ENCODE measurements around the gene USP9Y. TPM values are rescaled to one million over a fixed set of nuclear protein-coding genes. Genes with fewer than 3 reads are reported as not detected.
"Not testable (repeated sequence)": the region's sequence is repeated elsewhere in the genome, so short reads cannot be mapped to it uniquely, and the experiment has no call there.

USP9Y gene, protein sequence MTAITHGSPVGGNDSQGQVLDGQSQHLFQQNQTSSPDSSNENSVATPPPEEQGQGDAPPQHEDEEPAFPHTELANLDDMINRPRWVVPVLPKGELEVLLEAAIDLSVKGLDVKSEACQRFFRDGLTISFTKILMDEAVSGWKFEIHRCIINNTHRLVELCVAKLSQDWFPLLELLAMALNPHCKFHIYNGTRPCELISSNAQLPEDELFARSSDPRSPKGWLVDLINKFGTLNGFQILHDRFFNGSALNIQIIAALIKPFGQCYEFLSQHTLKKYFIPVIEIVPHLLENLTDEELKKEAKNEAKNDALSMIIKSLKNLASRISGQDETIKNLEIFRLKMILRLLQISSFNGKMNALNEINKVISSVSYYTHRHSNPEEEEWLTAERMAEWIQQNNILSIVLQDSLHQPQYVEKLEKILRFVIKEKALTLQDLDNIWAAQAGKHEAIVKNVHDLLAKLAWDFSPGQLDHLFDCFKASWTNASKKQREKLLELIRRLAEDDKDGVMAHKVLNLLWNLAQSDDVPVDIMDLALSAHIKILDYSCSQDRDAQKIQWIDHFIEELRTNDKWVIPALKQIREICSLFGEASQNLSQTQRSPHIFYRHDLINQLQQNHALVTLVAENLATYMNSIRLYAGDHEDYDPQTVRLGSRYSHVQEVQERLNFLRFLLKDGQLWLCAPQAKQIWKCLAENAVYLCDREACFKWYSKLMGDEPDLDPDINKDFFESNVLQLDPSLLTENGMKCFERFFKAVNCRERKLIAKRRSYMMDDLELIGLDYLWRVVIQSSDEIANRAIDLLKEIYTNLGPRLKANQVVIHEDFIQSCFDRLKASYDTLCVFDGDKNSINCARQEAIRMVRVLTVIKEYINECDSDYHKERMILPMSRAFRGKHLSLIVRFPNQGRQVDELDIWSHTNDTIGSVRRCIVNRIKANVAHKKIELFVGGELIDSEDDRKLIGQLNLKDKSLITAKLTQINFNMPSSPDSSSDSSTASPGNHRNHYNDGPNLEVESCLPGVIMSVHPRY (N-terminal part only)
- under 0.01 and 25.9 TPM in 2 replicates for total RNA-seq

DNA sequence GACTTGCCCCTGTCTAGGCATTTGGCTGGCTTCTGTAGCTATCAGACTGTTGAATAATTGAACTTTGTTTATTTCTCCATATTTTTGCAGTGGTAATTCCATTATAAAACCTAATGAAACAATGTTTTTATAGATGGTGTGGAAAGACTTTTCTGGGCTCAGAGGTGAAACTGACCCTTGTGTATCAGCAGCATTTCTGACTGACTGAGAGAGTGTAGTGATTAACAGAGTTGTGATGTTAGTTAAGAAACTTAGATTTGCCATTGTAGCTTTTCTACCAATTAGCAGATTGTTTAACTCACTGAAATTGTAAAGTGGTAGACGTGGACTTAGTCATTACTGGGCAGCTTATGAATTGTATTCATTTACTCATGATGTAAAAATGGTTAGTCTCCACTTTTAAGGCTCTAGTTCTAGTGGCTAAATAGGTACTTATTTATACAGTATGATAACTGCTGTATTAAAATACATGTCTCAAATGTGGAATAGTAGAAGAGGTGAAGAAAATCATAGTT lies at the start of gene USP9Y:
Gene USP9Y (plus strand): TSS at position 51 of the 515 bp plus-strand sequence. CDS start 8,217 bp downstream, outside the sequence.
- no peak for DNase-seq

DNA sequence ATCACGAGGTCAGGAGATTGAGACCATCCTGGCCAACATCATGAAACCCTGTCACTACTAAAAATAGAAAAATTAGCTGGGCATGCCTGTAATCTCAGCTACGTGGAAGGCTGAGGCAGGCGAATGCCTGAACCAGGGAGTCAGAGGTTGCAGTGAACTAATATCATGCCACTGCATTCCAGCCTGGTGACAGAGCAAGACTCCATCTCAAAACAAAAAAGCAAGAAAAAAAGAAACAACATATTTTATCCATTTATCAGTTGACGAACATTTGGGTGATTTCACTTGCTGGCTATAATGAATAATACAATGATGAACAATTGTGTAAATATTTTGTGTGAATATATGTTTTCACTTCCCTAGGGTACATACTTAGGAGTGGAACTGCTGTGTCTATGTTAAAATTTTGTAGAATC lies 49.4 kb upstream of the USP9Y start:
- DNase-seq, result peak; percentile 53

DNA sequence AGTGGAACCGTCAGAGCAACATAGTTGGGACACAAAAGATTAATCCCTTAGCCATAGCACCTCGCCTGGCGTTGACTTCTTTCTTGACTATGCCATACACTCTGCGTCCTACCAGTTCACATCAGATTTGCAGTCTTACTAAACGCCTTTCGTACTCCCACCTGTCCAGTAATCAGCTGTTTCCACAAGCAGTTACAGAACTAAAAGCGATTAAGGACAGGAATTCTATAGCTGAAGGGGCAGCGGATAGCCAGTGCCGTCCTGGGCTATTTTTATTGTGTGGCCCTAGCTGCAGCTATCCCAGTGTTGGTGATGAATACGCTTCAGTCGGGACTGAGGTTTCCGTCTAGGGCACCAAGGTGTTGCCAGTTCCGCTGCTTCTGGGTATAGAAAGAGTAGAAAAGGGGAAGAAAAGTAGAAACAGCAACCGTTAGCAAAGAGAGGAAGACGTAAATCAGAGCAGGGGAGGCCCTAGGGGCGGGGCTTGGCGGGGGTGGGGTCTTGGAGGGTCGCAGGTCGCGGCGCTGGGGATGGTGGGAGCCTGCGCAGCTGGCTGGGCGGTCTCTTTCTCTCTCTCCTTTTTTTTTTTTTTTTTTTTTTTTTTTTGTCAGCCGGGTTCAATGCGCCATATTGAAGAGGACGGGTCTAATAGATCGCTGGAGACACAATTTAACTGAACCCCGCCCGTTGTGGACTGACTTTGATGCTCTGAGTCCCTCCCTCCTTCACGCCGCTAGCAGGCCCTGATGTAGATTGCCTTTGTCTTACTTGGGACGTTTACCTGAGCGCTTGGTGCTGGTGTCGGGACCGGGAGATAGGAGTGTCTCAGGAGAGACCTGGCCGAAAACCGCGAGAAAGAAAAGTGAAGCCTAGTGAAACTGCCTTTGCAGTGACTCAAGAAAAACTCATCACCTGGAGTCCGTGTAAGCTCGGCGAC lies 39.0 kb upstream of the USP9Y start:
- DNase-seq, result peak; percentile 75

DNA sequence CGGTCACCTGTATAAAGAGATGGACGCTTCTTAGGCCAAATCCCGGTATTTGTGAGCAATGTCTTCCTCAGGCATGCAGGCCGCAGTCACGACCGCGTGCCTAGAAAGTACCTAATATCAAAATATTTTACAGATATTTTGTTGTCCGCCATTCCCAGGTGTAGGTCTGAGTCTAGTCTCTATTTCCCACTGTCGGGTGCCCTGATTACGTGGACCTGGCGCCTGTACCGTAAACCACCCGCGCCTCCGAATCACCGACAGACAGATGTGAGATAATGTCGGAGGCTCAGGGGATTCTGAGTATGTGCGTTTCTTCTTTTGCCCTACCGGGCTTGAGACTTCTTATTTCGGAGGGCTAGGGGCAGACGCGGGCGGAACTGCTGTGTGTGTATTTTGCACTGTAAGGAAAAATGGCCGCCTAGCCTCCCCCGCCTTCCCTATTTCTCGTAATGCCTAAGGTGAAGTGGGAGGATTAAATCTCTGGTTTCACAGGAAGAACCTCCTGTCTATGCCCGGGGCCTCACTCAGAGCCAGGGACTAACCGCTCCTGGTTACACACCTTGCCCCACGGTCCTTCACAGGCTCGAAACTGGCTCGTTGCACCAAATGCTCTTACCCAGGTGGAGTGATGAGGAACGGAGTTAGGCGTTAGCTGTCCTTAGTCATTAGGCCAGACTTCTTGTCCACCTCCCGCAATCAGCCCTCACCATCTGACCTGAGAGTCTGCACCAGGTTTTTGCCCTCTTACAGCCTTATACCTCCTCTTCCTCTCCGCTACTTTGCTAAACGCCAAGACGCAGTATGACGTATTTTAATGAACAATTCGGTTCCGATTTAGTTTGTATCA lies 38.1 kb upstream of the USP9Y start:
- DNase-seq, result peak; percentile 49

DNA sequence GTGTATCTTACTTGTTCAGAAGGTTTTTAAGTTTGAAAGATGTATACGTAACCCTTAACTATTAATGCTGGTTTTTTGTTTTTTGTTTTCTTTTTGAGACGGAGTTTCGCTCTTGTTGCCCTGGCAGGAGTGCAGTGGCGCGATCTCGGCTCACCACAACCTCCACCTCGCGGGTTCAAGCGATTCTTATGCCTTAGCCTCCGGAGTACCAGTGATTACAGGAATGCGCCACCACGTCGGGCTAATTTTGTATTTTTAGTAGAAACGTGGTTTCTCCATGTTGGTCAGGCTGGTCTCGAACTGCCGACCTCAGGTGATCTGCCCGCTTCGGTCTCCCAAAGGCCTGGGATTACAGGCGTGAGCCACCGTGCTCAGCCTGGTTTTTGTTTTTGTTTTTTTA lies 37.2 kb upstream of the USP9Y start:
- not testable (repeated sequence) for DNase-seq

DNA sequence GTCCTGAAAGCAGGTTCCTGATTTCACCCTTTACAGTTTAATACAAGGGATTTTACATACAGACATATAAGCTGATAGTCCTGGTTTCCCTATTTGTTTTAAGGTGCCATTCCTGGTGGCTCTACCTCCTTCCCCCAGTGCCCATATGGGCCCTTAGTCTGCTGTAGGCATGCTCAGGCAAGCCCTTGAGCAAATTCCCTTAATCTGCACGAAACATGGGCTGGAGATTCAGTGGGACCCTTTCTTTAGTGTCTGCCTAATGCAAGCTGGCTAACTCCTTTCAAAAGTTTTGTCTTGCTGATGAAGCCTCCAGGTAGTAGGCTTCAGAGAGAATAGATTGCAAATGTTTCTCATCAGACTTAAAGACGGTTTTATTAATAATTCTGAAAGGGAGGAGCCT lies 22.9 kb upstream of the USP9Y start:
- DNase-seq, result no peak

DNA sequence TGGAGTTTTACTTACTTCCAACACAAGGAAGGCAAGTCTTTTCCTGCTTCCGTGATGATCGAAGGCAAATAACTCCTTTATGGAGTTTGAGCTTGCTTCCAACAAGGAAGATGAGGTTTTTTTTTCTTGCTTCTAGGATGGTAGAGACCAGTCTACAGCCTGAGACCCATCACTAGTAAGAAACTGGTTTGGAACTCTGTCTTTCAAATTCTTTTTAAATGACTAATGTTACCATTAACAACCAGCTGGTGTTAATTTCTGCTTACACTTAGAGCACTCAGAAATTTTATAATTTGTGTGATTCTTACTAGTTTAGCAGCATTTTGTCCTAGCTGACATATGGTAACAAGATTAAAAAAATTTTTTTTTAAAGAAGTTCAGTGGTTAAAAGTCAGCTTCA lies 19.5 kb upstream of the USP9Y start:
- no peak for DNase-seq

DNA sequence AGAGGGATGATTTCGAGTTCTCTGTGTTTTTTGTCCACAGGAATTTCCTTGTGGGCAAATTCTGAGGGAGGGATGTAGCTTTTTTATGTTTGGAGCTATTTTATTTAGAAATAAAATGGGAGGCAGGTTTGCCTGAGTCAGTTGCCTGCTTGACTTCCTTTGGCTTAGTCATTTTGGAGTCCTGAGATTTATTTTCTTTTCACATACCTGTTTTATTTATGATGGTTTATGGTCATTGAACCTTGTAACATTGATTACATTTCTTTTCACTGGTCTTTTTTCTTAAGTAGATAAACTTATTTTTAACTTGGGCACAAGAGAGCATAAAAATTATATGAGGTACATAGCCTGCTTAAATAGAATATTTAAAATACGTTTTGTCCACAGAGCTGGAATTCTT lies 12.7 kb upstream of the USP9Y start:
- no peak for DNase-seq

DNA sequence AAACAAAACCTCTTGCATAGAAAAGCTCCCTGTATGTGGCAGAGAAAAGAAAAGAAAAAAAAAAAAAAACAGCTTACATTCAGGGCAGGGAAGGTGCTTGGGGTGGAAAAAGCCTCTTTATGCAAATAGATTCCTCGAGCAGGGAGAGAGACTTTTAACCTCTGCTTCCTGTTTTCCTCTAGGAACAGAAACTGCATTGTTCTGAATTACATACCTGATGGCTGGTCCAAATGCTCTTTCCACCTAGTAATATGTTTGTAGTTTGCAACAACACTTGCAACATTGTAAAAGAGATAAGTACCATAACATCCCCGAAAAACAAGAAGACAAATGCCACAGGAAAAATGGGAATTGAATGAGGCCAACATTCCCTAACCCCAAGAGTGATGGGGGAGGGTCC lies 944 bp upstream of the USP9Y start:
- peak; percentile 13 for DNase-seq

DNA sequence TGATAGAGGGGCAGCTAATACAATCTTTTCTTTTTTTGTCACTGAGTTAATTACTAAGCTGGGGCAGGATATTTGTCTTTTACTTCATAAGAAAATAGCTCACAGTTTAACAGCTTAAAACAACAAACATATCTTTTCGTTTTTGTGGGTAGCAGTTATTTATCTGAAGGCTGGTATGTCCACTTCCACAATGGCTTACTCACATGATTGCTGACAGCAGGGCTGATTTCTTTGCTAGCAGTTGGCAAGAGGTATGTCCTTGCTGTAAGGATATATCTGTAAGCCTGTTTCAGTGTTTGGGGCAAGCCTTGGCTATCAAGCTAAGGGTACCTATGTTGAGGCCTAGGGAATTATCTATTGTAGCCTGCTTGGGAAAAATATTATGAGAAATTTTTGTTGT lies 1.1 kb downstream of the USP9Y start:
- DNase-seq, result peak; percentile 7

DNA sequence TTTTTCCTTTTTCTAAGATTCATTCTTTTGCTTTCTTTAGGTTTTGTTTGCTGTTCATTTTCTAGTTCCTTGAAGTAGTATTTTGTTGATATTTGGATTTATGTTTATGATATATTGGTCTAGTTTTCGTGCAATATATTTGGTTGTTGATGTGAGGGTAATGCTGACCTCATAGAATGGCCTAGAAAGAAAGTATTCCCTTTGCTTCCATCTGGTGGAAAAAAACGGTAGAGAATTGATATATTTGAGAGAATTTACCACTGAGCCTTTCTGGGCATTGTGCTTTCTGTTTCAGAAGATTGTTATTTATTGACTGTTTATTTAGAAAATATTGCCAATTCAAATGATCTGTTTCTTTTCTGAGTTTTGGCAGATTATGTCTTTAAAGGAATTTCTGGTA lies 9.4 kb downstream of the USP9Y start:
- DNase-seq, result peak; percentile 9

DNA sequence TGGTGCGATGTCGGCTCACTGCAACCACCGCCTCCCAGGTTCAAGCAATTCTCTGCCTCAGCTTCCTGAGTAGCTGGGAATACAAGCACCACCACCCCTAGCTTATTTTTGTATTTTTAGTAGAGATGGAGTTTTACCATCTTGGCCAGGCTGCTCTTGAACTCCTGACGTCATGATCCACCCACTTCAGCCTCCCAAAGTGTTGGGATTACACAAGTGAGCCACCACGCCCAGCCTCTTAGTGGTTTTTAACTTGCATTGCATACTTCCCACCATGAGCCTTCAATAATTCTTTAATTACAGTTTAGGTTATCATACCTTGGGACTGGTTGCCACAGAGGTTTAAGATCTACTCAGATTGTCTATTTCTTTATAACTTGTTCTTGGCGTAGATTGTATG lies 14.3 kb downstream of the USP9Y start:
- no peak for DNase-seq

DNA sequence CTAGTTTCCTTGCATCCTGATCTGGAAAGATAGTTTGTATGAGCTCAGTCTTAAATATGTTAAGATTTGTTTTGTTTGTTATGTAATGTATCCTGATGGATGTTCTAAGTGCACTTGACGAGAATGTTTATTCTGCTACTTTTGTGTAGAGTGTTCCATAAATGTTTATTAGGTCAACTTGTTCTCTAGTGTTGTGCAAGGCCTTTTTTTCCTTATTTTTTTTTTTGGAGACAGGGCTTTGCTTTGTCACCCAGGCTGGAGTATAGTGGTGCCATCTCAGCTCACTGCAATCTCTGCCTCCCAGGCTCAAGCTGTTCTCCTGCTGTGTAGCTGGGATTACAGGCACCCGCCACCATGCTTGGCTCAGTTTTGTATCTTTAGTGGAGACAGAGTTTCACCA lies 28.7 kb downstream of the USP9Y start:
- no peak for DNase-seq

DNA sequence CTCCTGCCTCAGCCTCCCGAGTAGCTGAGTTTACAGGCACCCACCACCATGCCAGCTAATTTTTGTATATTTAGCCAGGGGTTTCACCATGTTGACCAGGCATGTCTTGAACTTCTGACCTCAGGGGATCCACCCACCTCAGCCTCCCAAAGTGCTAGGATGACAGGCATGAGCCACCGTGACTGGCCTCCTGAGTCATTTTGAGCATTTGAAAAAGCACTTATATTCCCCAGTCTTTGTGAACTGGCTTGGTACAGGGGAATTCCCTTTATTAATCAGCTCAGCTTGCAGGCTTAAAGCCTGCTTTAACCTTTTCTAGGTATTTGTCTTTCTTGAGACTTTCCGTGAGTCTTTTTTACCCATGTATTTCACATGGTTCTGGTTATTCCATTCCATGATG lies 32.6 kb downstream of the USP9Y start:
- DNase-seq, result no peak

DNA sequence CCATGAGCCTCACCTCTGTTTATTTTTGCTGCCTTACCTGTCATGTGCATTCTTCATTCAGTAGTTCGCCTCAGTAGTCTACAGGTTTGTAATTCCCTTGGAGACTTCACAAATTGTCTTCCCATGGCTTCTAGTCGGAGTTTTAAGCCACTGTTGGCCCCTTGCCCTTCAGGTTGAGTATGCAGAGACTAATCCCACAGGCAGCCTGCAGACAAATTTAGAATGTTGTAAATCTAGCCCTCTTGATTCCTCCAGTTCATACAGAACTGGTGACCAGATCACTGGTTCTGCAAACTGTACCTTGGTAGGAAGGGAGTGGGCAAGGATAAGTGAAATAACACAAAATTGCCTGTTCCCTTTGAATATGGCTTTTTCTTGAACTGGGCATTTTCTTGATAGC lies 33.0 kb downstream of the USP9Y start:
- no peak for DNase-seq

DNA sequence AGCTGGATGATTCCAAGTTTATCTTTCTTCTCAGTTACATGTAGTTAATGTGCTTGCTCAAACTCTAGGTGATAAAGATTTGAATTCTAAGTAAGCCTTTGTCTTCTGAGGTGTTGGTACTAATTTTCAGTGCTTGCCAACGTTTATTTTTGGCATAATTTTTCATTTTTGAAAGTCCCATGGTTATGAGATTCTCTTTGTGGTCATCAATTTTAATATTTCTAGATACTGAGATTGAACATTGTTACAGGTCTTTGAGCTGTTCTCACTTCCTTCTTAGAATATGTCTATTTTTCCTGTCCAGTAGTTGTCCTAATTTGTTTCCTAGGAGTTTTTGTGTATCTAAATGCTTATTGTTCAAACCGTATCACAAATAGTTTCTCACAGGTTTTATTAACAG lies 40.4 kb downstream of the USP9Y start:
- no peak for DNase-seq

DNA sequence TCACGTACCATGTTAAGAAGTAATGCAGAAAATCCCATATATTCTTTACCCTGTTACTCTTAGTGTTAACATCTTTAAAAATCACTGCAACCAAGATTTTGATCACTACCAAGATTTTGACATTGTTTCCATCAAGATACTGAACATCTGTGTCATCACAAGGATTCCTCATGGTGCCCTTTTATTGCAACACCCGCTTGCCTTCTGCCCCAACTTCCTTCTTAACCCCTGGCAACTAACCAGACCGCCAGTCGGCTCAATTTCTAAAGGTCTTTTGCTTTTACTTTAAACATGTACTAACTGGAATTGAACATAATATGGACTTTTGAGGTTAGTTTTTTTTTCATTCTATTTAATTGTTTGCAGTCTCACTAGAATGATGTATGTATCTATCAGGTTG lies 41.7 kb downstream of the USP9Y start:
- no peak for DNase-seq

DNA sequence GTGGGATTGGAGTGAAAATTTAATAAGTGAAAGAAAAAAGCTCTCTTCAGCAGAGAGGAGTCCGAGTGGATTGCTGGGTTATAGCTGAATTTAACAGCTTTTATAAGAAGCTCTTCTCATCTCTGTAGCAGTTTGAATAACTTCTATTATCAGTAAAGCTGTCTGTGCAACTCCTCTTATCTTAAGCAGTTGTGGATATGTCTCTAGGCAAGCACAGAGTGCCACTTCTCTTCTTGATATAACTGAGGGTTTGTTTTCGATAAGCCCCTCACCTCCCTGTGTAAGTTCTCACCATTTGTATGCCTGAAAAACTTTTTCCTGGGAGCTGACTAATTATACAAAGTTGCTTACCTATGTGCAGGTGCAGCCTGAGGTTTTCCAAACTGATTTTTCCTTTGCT lies 43.1 kb downstream of the USP9Y start:
- no peak for DNase-seq

DNA sequence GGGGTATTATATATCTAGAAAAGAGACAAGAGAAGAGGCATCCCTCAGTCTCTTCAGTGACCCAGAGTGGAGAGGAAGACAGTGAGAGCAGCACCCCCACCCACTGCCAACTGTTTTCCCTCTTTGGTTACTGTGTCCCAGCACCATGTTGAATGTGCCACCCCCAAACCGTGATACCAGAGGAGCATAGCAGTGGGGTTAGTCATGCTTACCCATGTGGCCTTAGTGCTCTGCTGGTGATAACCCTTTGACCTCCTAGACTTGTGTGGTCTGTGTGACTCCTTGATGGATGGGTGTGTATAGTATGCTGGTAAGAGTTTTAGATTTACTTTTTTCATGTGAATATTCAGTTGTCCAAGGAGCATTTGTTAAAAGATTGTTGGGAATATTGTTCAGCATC lies 48.3 kb downstream of the USP9Y start:
- peak; percentile 0 for DNase-seq

DNA sequence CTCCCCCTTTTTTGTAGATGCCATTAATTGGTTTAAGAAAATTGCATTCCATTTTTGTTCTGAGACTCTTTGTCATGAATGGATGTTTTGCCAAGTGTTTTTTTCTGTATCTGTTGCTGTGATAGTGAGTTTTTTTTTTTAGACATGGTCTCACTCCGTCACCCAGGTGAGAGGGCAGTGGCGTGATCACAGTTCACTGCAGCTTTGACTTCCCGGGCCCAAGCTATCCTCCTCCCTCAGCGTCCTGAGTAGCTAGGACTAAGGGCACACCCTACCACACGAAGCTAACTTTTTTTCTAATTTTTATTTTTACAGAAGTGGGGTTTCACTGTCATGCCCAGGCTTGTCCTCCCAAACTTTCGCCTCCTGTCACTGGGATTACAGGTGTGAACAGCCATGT lies 51.8 kb downstream of the USP9Y start:
- no peak for DNase-seq

DNA sequence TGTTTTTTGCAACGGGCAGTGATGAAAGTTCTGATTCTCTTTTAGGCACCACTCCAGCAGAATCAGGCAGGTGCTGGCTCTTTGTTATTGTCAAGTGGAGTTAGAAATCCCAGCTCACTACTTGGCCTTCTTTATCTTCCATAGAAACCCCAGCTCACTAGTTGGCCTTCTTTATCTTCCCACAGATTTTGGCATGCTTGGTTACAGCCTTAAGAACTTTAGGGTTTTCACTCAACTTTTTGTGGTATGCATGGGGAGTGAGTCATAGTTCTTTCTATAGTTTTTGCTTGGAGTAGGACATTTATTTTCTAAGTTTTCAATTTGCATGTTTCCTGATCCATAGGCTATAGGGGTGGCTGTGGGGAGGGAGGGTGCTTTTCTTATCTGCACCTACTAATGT lies 55.0 kb downstream of the USP9Y start:
- no peak for DNase-seq

Measured in dermis blood vessel endothelial cell (primary cell).